CD4-positive, alpha-beta T cell treated with Interleukin-4 for 1 hour (primary cell): Measurements from ENCODE around the gene LTBP2.

Experiments
- DNase-seq, 2 donors: peaks; one replicate each; pipeline ENCODE4 v3.0.0-alpha.2; 2020 to 2022

Gene LTBP2

DNA sequence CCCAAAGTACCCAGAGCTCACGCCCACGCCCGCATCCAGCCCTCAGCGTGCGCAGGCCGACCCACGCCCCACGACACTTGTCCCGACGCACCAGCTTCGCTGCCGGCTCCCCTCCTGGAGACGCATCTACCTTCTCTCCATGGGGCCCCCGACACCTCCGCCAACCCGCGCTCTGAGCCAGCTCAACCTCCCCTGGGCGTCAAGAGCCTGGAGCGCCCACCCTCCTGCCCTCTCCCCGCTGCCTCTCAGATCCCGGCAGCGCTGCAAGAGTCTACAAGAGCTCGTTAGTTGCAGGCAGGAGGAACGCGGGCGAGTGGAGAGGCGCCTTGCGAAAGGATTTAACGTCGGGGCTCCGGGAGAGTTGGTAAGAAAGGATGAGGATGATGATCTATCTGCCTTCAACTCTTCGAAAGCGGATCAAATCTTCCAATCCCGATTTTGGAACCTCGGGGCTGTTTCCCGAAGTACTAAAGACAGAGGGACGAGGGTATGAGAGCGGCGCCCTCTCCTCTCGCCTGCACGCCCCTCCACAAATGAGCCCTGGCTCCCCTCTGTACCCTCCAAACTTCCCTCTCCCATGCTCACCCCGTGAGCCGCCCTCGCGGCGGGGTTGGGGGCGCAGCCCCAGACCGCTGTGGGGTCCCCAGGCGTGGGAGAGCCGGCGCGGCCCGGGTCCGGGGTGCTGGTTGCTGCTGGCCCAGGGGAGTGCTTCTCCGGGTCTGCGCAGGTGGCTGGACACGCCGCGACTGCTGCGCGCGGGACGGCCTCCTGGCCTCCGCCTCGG, 979 bp downstream of the LTBP2 start:
- no peak for DNase-seq

DNA sequence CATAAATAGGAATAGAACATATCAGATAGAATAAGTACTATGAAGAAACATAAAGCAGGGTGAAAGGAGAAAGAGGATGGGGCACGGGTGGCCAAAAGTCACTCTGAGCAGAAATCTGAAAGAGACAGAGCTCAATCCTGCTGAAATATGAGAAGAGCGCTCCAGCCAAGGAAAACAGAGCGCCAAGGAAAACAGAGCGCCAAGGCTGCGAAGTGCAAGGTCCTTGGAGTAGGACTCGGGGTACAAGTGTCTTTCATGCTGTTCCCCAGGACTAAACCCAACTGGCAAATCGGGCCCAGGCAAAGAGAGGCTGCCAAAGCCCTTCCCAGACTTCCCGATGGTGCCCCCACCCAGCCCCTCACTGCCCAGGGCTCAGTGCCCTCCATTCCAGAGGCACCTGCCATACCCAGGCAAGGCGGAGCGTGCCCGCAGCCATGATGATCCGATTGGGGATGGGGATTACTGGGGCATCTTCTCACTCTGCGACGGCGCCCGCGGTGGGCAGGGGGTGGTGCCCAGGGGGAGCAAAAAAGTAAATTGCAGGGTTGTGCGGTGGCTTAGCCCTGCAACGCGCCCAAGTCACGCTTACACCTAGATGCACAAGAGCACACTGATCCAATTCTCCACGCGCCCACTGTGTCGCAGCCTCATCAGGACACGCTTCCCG, 1.7 kb downstream of the LTBP2 start:
- DNase-seq = no peak

DNA sequence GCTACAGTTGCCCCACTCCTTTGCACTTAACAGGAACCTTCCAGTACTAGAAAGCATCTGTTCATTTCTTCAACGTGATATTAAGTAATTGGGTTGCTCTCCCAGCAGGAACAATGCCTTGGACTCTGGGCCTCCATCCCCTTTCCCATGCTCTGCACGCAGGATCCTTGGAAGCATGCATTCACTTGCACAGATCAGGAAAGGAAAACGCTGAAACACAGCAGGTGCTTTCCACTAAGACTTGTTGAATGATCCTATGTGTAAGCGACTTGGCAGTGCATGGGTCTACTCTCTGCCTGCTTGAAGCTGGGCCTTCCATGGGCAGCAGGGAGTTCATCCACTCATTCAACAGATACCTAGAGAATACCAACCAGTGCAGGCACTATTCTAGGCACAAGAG, 2.3 kb downstream of the LTBP2 start:
- no peak for DNase-seq

DNA sequence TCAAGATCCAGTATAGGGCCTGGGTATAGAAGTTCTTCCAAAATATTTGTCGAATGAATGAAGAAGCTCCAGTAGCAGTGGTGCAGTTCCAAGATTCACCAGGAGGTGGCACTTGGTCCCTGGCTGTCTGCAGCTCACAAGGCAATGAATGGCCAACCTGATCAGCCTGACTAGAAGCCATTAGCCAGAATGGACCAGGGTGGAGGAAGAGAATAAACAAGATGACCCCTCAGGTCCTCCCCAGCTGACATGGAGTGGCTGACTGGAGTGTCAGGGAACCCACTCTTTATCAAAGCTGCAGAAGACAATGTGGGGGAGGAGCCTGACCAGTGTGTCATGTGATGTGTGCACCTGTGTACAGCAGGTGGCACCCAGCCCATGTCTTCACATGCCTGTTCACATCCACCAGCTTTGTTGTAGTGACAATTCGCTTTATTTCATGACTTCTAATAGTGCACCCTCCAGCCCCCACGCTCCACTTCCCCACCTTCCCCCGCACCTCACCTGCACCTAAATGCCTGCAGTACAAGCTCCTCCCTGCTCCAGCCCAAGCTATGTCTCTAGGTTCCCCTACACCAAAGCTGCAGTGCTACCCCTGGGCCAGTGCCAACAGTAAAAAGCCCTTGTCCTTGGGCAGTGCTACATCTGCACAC, 3.0 kb downstream of the LTBP2 start:
- DNase-seq = peak; percentile 86 to 89

DNA sequence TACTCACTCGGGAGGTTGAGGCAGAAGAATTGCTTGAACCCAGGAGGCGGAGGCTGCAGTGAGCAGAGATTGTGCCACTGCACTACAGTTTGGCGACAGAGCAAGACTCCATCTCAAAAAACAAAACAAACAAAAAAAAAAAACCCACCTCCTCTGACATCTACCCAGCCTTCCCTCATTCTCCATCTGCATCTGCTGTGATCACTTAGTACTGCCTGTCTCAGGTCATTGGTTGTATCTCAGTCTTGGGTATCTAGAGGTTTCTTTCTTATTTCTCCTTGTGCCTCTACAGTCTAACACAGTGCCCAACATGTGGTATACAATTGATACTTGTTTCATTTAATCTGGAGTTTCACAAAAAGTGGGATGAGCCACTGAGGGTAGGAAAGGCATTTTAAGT, 5.3 kb downstream of the LTBP2 start:
- no peak for DNase-seq

DNA sequence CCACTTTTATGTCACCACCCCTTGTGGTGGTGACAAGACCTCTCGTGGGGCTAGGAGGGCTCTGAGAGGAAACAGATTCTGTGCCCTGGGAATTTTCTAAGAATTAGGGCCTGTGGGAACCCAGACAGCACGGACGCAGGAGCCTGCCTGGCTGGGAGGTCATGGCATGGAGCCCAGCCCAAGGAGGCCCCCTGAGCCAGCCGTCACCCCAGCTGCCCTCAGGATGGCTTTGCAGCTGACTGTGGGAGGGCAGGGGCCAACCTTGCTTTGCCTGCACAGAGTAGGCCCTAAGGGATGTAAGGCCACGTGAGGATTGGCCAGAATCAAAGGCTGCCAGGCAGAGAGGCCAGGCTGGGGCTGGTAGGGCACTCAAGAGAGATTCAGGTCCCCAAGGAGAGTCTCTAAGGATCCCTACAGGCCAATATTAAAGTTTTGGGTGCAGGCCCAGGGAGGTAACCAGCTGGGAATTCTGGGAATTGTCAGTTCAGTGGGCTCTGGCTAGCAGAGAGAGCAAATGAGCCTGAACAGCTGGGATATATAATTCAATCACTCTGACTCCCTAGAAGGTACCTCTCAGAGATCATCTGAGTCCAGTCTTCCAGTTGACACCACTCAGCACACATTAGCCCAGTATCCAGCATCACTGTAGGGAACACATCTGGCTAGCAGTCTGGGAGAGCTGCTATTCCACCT, 6.4 kb downstream of the LTBP2 start:
- no peak for DNase-seq

DNA sequence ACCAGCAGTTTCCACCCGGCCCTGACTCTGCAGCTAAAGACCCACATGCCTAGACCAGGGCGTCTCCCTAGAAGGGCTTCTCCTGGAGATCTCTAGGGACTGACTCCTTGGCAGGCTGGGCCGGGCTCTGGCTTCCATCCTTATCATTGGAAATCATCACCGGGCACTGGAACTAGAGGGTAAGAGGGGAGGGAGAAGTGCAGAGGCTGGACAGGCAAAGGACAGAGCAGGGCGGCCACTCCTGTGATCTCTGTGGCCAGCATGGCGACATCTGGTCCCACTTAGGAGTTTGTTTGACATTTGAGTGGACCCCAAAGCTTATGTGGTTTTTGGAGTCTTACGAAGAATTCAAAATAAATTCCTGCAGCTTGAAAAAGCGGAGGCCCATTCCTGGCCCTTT, 7.1 kb downstream of the LTBP2 start:
- DNase-seq = no peak

DNA sequence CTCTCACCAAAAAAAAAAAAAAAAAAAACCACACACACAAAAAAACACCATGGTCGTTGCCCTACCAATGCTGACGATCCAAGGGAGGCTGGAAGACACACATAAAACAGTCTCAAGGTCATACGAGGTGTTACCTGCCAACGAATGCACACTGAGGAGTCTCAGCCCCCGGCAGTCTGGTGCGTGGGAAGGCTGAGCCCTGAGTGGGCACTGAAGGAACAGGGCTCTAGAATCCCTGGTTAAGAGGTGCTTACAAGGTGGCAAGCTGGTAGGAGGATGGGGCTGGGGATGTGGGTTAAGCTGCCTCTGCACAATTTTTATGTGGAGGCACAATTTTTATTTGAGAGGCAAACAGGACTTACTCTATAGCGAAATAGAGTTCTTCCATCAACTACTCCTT, 7.9 kb downstream of the LTBP2 start:
- no peak for DNase-seq

DNA sequence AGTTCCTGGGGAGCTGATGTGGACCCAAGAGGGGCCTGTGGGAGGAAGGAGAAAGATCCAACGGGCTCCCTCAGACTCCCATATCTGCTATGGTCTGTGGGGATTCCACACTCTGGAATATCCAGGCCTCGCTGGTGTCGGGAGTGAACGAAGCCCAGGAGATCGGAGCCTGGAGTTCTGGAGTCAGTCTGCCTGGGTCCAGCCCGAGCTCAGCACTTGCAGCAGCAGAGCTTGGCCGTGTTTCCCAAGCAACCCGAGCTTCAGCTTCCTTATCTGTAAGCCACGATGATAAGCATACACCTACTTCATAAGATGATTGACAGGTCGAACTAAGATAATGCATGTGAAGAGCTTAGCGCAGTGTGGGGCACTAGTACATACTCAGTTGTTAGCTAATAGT, 10.1 kb downstream of the LTBP2 start:
- no peak for DNase-seq

DNA sequence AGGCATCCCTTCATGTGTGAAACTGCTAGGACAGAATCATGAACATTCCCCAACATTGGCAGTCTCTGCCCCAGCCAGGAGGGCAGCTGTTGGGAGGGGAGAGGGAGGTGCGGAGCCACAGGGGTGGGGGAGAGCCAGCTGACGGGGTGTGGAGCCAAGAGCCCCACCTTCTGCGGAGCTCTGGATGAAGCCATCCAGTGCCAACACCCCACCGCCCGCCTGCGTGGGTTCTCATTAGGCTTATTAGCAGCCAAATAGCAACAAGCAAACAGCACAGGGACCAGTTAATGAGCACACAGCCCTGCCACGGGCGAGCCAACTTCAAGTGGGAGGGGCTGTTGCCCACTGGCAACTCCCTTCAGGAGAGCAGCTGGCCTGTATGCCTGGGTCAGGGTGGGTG, 12.1 kb downstream of the LTBP2 start:
- no peak for DNase-seq

DNA sequence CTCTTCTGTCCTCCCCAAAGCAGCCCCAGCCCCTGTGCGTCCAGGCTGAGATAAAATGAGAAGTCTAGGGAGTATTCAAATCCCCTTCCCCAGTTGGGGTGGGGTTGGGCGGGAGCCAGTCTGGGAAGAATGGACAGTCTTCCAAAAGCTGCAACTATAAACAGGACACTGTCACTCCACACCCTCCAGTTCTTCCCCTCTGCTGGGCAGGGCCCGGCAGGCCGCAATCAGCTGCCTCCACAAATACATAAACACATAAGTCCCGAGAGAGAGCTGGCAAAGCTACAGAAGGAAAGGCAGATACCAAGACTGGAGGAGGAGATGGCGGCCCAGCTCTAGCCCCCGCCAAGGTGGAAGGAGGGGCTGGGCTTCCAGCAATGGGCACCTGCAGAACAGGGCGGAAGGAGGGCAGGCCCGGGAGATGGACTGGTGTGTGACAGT, 12.7 kb downstream of the LTBP2 start:
- DNase-seq = no peak

DNA sequence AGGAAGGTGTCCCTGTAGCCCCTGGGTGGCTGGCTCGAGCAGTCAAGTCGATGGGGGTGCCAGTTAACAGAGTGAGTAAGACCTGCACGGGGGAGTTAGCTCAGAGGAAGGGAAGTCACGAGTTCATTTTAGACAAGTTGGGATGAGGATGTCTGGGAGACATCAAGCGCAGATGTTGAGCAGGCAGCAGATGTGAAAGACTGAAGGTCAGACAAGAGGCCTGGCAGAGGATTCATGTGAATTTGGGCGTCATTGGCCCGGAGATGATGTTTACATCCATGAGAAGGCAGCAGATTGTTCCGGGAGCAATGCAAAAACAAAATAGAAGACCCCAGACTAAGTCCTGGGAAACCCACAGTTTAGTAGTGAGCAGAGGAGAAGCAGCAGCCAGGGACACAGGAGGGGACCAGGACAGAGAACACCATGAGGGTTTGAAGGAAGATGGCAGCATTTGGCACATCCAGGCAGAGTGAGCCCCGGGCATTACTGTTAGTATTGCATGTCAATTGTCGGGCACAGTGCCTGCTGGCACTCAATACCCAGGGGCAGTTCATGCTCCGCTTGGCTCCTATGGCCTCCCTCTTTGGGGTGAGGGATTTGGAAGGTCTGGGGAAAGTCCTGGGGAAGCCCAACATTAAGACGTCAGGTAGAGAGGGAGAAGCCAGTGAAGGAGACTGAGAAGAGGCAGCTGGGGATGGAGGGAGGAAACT, 15.1 kb downstream of the LTBP2 start:
- no peak for DNase-seq

DNA sequence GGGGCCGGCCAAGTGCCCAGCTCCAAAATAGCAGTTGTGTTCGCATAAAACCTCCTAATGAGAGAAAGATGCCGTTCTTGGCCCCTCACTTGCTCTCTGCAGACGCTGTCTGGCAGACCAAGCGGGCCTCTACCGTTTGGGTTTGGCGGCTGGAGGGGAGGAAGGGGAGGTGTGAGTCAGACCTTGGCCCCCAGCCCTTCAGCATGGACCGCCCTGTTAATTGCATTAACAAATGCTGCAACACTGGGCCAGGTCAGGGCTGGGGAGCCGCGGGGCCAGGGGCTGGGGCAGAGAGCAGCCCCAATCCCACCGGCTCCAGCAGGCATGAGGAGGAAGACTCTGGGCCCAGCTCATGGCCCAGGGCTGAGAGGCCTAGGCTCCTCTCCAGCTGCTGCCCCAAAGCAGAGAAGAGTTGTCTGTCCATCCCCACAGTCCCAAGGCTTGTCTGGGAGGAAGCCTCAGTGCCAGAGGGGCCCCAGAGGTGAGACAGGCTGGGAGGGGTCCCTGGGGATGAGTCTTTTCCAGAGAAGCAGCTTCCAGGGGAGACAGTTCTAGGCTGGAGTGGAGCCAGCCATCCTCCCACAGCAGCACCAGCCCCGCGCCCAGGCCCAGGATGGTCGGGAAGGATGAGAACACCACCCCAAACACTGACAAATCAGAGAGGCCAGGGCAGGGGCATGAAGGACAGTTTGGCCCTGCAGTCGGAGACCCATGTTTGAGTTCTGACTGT, 16.9 kb downstream of the LTBP2 start:
- DNase-seq = no peak

DNA sequence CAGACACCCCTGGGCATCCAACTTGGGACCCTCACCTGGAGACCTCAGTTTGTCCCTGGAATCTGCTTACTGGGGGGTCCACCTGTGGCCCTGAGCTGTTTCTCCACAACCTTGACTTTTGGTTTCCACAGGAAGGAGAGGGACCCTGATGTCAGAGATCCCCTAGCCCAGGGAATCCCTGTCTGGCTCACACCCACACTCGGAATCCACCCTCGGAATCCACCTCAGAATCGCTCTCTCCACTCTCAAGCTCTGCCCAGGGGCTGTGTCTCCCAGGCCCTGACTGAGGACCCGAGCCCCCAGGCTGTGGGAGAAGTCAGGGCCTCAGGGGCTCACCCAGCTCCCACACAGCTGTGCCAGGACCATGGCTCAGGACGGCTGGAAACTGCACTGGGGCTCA, 17.4 kb downstream of the LTBP2 start:
- DNase-seq = no peak

DNA sequence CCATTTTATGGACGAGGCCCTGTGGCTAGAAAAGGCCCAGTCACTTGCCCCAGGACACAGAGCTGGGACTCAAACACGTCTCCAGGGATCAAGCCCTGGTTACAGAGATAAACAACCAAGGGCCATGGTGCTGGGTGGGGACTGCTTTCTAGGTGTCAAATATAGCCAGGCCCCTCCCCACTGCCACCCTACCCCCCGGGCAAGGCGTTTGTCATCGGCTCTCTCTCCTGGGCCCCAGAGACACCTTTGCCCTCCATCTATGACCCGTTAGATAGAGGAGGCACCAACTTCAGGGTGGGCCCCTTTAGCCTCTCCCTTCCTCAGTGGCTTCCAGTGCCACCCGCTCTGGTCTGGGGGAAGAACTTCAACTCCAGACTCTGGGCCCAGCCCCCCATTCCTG, 18.0 kb downstream of the LTBP2 start:
- no peak for DNase-seq

DNA sequence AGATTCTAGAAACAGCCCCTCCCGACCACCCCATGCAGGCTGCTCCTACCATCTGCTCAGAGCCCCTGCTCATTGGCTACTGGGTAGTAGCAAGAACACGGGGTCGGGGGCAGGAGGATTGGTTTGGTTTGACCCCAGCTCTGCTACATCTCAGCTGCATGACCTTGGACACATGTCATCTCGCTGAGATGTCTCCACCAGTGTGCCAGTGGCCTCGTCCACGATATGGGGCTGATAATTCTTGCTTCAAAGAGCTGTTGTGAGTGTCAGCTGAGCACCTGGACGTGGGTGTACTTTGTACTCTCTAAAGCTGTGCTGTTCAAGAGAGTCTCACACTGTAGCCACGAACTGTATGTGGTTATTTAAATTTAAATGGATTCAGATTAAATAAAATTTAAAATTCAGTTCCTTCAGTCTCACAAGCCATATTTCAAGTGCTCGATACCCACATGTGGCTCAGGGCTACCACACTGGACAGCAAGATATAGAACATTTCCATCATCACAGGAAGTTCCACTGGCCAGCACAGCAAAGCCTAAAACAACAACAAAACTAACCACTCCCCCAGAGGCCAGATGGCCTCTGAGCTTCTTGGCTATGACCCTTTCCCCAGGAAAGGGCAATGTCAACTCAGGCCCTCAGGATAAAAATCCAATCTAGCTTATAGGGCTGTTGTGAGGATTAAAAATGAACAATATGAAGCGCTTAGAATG, 18.6 kb downstream of the LTBP2 start:
- no peak for DNase-seq

DNA sequence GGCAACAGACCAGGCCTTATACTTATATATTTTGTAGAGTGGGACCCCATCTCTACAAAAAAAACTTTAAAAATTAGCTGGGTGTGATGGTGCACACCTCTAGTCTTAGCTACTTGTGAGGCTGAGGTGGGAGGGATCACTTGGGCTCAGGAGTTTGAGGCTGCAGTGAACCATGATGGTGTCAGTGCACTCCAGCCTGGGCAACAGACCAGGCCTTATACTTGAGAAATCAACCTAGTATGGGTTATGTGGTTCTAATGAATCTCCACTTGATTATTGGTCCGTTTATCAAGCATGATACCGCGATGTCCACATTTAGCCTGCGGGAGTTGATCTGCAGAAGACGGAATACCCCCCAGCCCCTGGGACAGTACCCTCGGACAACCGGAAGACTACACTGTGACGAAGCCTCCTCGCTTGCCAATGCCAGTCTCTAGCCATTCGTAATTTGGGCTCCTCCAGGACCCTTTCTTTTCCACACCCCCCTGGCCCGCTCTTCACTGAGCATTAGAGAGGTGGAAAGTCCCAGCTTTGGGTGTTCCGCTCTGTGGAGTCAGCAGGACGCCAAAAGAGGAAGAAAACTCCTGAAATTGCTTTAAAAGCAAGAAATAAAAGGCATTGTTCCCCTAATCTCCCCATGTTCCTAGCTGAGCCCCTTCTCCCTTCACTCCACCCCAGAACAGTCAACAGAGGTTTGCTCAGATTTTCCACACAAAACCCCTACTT, 19.4 kb downstream of the LTBP2 start:
- peak in 1 of 2 donors; percentile 31 for DNase-seq

DNA sequence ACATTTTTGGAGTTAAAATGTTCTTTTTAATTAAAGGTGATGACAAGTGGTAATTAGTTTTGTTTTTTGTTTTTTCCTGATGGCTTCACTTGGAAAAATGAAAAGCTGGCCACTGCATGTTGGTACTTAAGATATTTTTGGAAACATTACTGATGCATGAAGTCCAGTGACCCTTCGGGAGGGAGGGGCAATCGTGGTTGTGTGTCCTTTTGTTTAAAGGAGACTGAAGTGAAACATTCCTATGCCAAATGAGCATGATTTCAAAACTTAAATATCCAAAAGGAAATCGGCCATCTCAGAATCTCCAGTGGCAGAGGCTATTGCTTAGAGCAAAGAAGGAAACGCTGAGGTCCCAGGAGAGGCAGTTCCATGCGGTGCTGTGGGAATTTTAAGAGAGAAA, 20.1 kb downstream of the LTBP2 start:
- no peak for DNase-seq

DNA sequence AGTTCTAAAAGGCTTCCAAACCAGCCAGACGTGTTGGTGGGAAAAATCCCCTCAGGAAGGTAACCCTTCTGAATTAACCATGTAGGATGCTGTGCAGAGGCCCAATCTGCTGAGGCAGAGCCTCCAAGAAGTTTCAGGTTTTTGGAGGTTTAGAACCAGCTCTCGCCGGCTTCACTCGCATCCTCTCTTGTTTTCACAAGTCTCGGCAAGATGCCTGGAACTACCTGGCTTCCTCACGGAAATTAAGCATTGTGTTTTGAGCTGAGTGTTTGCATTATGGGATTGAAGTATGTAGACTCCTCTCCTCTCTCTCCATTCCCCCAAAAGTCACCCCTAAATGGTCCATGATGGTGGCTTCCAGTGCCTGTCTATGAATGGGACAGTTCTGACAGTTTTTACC, 20.6 kb downstream of the LTBP2 start:
- DNase-seq = no peak

DNA sequence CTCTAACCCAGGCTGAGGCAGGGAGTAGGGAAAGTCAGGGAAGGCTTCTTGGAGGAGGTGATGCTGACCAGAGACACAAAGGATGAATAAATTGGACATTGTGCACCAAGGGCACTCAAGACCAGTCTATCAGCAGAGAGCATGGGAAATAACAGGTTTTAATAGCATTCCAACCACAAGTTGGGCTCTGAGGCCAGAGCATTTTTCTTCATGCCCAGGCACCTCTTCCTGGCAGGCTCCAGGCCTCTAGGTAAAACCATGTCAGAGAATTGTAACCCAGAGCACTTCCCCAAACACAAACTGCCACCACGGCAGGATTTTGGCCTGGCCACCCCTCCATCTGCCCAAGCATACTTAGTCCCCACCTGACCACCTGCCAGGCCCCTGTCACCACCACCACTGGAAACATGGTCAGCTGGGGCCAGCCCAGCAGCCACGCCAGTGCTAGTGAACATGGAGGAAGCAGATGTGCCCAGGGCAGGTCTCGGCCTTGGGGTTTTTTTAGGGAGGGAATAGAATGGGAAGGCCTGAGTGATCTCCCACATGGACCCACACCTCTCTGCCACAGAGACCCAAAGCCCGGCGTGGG, 22.7 kb downstream of the LTBP2 start:
- DNase-seq = no peak

DNA sequence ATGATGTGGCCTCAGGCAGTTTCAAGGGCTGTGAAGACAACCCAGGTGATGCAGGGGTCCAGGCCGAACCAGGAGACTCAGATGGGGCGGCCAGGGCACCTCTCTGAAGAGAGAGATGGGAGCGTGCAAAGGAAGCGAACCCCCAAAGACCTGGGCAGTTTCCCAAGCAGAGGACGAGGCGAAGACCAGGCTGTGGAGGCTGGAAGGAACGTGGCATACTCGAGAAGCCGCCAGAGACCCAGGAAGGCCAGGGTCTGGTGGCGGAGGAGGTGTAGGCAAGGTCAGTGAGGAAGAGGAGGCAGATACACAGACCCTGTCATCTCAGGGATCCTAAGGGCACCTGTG, 24.7 kb downstream of the LTBP2 start:
- no peak for DNase-seq
